NT2/D1 (cell line): Measurements from ENCODE around the gene PHEX.

Source experiments
- SUZ12 ChIP-seq: IDR thresholded peaks from 2 replicates; pipeline ENCODE4 v1.6.1; 2011; ENCODE audit not compliant: insufficient read length, insufficient read depth; ENCODE audit errors: extremely low read depth
- YY1 ChIP-seq: IDR thresholded peaks from 2 replicates; pipeline ENCODE4 v1.6.1; 2011; ENCODE audit not compliant: insufficient read length, insufficient read depth
- ZNF274 ChIP-seq: IDR thresholded peaks from 2 replicates; pipeline ENCODE4 v1.6.1; 2011; ENCODE audit warnings: mild to moderate bottlenecking, low read depth, low read length

- TF ChIP-seq SUZ12 (no peak), ZNF274 (no peak), YY1 (no peak)
Observed at GRCh38 chrX:22192419-22193060, 160.4 kb downstream of the PHEX start.
